Lower leg skin (tissue), 3 donors: ENCODE measurements around the gene FOXR1.

ENCODE experiments used
- POLR2A ChIP-seq, 2 donors: fragments of 450-650 bp; IDR thresholded peaks; one replicate each; pipeline ENCODE4 v1.6.1; 2016 to 2017; ENCODE audit warnings: antibody characterized with exemption in 2 of 2, mild to moderate bottlenecking in 1 of 2, moderate library complexity in 1 of 2
- TF ChIP-seq, protein P1 (sequence below), 3 donors: fragments of 450-650 bp; IDR thresholded peaks; one replicate each; pipeline ENCODE4 v1.5.1; 2016; ENCODE audit warnings: antibody characterized with exemption in 3 of 3, mild to moderate bottlenecking in 3 of 3, moderate library complexity in 2 of 3

DNA sequence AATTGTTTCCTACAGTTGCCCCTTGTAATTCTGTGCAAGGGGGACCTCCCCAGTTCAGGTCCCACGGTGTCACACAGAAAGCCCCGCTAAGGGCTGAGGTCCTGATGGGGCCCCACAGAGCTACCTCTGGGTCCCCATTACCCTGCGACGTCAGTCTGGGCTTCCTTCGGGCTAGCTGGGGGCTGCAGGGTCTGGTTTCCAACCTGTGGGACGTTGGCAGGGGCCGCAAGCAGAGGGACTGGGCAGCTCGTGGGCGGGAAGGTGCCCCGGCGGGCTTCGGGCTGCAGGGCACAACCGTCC is 58.4 kb downstream of the FOXR1 start:
- TF ChIP-seq, protein P1, sequence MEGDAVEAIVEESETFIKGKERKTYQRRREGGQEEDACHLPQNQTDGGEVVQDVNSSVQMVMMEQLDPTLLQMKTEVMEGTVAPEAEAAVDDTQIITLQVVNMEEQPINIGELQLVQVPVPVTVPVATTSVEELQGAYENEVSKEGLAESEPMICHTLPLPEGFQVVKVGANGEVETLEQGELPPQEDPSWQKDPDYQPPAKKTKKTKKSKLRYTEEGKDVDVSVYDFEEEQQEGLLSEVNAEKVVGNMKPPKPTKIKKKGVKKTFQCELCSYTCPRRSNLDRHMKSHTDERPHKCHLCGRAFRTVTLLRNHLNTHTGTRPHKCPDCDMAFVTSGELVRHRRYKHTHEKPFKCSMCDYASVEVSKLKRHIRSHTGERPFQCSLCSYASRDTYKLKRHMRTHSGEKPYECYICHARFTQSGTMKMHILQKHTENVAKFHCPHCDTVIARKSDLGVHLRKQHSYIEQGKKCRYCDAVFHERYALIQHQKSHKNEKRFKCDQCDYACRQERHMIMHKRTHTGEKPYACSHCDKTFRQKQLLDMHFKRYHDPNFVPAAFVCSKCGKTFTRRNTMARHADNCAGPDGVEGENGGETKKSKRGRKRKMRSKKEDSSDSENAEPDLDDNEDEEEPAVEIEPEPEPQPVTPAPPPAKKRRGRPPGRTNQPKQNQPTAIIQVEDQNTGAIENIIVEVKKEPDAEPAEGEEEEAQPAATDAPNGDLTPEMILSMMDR (IDR thresholded peaks at IDR 0.05): no peak
- TF ChIP-seq POLR2A (IDR thresholded peaks at IDR 0.05): no peak
